Measurements from ENCODE around the gene HMOX2.

HMOX2 gene

DNA sequence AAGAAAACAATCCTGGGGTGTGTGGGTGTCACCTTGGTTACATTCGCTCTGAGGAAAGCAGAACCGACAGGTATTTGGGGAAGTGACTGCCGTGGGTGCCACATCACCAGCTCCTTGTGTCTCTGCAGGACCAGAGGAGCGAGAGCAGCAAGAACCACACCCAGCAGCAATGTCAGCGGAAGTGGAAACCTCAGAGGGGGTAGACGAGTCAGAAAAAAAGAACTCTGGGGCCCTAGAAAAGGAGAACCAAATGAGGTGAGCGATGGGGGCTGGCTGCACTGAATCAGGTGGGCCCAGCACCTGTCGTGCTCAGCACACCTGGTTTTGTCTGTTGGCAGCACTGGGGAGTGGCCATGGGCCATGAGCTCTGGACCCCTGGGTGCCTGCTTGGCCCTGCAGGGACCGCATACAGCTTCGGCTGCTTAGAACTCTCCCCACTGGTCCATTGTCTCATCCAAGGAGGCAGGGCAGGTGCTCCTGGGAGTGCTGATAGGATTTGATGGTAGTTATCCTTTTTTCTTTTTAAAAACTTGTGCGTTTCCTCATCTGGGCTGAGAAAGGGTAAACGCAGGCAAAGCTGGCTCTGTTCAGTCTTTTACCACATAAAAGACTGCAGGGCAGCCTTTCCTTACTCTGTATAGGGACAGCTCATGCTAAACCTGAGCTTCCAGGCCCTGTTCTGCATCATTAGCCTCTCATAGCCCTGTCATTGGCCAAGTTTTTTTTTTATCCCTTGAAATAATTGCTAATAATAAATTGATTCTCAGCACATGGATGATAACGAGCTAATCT is 29.4 kb downstream of the HMOX2 start:
- peak; percentile 44 for DNase-seq (ENCODE audit: low read depth)

DNA sequence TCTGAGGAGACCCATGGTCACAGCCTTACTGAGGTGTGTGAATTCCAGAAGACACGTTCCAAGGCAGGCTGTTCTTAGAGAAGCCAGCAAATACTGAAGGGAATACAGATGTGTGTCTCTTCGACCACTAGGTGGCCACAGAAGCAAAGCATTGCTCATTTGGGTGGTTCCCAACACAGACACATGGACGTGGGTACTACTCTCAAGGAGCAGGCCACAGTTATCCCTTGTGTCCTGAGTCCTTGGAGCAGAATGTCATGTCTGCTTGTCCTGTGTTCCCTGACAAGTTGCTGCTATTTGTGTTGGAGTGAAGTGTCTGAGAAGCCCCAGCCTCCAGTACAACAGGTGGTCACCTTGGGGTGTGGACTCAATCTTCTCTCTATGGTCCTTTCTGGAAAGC is 30.3 kb downstream of the HMOX2 start:
- peak; percentile 19 for DNase-seq (ENCODE audit: low read depth)

DNA sequence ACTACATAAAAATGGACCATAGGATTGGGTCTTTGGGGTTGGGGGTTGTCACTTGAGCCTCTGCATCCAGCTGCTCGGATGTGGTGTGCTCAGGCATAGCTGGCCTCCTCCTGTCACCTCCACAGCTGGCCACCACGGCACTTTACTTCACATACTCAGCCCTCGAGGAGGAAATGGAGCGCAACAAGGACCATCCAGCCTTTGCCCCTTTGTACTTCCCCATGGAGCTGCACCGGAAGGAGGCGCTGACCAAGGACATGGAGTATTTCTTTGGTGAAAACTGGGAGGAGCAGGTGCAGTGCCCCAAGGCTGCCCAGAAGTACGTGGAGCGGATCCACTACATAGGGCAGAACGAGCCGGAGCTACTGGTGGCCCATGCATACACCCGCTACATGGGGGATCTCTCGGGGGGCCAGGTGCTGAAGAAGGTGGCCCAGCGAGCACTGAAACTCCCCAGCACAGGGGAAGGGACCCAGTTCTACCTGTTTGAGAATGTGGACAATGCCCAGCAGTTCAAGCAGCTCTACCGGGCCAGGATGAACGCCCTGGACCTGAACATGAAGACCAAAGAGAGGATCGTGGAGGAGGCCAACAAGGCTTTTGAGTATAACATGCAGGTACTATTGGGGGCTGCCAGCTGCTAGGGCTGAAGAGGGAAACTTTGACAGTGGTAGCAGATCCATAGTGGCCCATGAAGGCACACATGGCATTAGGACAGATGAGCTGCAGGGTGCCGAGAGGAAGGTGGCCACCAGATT is 31.6 kb downstream of the HMOX2 start:
- DNase-seq (ENCODE audit: low read depth): no peak

DNA sequence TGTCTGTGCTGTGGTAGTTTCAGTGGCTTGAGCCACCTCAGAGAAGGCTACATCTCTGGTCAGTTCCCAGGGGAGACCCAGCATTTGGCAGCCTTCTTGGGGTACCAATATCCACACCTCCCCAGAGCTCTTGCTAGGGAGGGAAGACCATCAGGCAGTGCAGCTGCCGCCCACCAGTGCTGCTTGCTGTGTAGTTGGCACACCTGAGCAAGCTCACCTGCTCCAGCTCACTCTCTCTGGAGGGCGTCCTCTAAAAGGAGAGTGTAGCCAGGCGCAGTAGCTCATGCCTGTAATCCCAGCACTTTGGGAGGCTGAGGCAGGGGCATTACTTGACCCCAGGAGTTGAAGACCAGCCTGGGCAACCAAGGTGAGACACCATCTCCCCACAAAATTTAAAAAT is 32.6 kb downstream of the HMOX2 start:
- no peak for DNase-seq (ENCODE audit: low read depth)

DNA sequence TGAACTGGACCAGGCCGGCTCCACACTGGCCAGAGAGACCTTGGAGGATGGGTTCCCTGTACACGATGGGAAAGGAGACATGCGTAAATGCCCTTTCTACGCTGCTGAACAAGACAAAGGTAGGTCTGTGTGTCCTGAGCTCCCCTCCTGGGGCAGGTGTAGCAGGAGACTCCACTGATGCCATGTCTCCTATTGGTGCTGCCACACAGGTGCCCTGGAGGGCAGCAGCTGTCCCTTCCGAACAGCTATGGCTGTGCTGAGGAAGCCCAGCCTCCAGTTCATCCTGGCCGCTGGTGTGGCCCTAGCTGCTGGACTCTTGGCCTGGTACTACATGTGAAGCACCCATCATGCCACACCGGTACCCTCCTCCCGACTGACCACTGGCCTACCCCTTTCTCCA is 33.2 kb downstream of the HMOX2 start:
- DNase-seq (ENCODE audit: low read depth): no peak

DNA sequence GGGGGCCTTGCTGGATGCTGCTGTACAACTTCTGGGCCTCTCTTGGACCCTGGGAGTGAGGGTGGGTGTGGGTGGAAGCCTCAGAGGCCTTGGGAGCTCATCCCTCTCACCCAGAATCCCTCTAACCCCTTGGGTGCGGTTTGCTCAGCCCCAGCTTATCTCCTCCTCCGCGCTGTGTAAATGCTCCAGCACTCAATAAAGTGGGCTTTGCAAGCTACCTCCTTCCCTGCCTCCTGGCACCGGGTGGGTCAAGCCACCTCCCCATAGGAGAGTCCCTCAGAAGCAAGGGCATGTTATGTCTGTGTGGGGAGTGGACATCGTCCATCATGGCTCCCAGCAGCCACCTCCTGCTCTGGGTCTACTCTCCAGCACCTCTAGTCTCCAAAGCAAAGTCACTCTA is 33.9 kb downstream of the HMOX2 start:
- DNase-seq (ENCODE audit: low read depth): no peak

DNA sequence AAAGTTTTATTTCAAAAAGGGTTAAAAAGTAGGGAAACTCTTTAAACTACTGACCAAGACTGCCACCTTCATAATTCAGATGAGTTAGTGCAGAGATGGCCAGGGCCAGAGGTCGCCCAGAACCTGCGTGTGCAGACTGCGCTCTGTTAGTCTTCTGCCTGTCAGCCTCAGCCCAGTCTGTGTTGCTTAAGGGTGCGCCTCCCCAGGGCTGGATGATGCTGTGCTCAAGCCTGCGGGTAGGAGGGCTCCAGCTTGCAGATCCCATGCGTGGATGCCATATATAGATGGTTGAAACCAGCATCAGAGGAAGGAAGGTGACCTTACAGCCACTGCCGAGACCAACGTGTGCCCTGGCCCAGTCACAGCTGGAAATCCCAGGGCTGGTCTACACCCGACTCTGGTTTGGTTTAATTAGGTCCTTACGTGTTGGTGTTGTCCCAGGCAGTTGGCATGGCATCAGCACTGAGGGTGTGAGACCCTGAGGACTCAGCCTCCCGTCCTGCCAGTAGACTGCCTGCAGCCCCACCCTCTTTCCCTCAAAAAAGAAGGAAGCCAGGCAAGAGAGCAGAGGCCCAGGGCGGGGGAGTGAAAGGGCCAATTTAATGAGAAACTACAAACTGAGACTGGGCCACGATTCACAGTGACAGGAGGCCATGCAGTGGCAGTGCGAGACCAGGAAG is 34.7 kb downstream of the HMOX2 start:
- DNase-seq (ENCODE audit: low read depth): no peak

DNA sequence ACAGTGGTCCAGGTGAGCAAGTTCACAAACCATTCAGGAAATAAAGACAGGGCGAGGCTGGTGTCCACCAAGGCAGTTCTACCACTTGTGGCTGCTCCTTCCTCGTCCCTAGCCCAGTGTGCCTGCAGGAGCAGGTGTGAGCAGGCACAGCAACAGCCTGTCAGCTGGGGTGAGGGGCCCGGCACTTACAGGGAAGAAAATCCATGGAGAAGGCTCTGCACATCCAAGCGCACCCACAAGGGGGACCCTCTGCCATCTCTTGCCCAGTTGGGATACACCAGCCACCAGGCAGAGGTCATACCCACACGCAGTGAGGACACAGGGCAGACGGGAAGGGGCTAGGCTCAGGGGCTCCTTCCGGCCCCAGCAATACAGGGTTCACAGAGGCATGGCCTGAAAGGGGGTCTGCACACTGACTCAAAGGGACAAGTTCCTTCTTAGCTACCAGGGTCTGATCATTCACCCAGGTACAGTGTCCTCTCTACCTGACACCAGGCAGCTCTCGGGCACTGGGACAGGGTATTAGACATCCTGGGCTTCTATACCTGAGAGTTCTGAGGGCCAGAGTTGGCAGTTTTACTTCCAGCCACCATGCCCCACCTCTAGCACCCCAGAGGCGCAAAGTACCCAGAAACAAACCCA is 35.4 kb downstream of the HMOX2 start:
- DNase-seq (ENCODE audit: low read depth): no peak

DNA sequence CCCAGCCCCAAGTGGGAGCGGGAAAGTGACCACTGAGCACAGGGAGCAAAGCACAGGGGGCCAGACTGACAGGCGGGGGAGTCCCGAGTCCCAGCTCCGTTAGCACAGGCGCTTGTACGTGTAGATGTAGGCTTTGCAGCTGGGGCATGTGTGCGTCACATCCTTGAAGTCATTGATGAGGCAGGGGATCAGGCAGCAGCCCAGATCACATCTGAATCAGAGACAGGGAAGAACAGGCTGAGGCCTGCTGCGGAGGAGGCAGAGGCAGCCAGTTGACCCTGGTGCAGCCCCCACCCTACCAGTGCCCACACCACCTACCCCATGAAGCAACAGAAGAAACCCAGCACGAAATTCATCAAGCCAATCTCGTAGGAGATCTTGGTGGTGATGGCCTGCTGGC is 36.3 kb downstream of the HMOX2 start:
- DNase-seq (ENCODE audit: low read depth): no peak

DNA sequence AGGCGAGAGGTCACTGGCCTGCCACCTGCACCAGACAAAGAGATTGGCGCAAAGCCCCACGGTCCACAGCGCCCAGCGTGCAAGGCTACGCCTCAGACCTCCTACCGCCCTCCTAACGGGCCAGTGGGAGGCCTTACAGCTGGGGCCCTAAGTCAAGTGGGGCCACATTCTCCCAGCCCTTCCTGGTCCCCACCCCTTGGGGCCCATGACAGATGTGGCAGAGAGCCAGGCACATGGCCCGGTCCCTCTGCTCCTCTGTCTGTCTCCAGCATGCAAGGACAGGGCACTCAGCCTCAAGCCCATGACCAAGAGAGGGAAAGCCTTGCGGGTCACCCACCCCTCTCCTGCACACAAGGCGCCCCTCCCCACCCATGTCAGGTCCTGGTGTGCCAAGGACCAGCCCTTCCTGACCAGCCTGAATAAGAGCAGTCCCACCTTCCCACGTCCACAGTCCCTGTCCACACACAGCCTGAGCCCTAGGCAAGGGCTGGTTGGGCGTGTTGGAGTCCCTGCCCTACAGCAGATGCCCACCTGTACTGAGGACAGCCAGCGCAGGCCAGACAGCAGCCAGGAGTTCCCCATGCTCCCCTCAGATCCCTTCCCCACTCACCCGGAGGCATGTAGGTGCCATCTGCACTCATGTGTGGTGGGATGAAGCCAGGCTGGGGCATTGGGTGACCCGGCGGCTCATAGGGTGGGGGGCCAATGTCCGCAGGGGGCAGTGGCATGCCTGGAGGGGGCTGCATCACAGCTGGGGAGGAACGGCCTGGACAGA is 37.1 kb downstream of the HMOX2 start:
- no peak for DNase-seq (ENCODE audit: low read depth)

DNA sequence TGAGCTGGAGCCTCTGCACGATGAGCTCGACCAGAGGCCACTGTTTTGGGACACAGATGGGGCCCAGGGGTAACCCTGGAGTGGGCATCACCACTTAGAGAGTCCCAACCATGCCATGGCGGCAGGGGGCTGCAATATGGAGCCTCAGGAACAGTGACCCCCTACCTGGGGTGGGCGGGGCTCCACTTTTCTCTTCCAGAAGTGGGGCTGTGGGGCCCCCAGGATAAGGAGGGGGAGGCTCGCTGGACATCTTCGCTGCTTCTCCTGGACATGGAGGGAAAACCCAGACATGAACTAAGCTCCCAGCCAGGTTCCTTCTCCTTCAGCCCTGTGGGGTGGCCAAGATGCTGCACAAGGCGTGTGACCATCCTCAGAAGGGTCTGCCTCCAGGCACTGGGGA is 37.7 kb downstream of the HMOX2 start:
- DNase-seq (ENCODE audit: low read depth): no peak

DNA sequence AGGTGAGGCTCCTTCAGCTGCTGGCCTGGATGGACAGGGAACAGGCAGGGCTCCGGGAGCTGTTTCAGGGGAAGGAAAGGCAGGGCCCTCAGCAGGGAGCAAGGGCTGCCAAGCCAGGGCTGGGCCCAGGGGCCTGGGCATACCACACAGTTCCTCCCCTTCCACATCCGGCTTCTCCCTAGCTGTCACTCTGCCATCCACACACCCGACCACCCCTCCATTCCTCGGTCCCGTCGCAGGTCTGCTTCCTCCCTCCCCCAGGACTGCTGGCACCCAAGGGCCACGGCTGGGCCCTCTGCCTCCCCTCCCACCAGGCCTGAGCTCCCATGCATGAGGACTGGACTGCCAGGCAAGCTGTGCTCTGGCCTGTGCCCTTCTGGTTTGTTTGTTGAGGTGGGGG is 38.4 kb downstream of the HMOX2 start:
- DNase-seq (ENCODE audit: low read depth): no peak

DNA sequence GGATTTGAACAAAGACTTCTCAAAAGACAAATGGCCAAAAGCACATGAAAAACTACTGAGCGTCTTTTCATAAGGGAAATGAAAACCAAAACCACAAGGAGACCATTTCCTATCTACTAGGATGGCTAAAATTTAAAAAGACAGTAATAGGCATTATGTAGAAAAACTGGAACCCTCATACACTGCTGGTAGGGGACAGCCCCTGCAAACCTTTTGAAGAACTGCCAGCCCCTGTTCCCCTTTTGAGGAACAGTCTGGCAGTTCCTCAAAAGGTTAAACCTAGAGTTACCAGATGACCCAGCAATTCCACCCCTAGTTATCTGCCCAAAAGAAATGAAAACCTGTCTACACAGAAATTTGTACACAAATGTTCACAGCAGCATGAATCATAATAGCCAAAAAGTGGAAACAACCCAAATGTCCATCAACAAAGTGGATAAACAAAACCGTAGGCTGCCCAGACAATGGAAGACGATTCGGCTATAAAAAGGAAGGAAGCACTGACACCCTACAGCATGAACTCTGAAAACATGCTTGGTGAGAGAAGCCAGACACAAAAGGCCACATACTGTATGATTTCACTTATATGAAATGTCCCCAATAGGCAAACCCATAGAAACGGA is 39.5 kb downstream of the HMOX2 start:
- DNase-seq (ENCODE audit: low read depth): no peak

DNA sequence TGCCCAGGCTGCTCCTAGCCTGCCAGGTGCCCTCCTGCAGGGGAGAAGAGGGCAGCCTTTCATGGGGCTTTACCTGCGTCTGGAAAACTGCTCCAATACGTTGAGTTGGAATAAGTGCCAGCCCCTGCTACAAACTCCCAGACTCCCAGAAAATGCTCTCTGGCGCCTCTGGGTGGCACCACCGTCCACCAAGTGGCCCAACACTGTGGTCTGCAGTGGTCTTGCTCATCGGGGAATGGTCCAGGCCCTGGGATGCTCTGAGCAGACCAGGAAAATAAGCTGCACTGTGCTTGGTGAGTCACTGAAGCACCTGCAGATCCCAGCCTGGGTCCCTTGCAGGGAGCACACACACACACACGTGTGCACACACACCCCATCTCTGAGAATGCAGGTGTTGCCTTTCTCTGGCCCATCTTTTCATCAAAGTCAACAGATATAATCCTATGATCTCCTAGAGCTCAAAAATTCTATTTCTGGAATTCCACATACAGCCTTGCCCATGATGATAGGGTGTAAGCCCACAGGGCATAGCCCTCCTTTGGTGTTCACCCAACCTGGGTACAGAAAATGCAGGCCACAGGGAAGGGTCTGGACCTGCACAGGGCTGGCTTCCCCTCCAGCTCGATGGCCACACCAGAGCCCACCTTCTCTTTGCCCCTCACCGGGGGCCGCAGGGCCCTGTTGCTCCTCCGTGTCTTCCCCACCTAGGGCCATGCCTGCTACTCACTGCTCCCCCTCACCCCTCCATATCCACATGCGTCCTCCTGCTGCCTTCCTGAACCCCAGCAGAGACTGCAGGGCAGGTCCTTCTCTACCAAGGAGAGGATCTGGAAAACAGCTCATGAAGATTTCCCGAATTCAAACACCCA is 41.8 kb downstream of the HMOX2 start:
- DNase-seq (ENCODE audit: low read depth): no peak

DNA sequence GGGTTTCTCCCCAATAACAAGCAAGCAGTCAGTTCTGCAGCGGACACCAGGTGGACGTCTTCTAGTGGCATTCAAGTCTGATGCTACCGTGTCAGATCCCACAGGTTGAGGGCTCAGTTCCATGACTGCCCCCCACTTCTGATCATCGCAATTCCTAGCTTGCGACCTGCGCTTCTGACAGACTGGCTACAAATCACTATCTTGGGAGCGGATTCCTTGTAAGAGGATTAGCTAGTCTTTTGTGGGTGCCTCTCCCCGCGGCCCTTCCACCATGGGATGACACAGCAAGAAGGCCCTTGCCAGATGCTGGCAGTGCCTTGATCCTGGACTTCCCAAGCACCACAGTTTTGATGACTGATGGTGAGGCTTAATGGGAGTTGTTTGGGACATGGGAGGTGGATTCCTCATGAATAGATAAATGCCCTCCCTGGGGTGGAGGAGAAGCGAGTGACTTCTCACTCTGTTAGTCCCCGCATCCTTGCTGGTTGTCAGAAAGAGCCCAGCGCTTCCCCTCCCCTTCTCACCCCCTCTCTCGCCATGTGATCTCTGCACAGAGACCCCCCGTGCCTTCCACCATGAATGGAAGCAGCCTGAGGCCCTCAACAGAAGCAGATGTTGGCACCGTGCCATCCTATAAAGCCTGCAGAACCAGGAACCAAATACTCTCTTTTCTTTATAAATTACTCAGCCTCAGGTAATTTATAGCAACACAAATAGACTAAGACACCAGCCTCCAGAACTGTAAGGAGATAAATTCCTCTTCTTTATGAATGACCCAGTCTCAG is 43.3 kb downstream of the HMOX2 start:
- DNase-seq (ENCODE audit: low read depth): no peak

DNA sequence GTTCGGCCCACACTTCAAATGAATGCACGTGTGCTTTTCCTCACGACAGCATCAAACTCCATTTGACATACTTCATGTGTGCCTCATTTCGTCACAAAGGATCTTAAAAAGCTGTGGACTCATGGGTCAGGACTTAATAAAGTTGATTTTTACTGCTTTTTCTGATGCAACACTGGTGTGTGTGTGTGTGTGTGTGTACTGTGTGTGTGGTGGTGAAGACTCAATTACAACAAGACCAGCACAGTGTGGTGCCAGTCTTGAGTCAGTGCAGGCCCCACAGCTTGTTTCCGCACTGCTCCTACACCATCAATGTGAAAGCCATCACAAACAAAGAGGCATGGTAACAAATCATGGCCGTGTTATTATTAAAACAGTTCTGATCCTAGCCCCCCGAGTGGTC is 44.7 kb downstream of the HMOX2 start:
- no peak for DNase-seq (ENCODE audit: low read depth)

DNA sequence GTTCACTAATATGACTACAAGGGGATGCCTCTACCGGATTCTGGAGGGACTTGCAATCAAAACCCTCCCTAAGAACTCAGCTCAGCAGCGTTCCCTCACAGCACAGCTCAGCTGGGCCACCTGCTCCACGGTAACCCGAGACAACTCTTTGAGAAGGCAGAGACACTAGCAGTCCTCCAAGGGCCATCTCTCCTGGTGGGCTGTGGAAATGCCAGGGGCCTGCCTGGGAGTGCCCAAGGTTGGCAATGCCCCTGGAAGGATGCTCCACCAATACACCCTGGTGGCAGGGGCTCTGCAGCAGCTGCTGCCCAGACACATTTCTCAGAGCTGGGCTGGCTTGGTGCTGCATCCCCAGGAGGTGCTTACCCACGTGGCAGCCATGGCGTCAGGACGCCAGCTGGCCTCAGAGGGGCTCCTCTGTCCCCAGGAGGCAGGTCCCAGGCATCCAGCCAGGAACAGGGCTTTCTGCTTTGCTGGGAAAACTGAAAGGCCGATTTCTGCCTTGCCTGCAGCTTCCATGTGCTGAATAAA is 45.9 kb downstream of the HMOX2 start:
- DNase-seq (ENCODE audit: low read depth): no peak

DNA sequence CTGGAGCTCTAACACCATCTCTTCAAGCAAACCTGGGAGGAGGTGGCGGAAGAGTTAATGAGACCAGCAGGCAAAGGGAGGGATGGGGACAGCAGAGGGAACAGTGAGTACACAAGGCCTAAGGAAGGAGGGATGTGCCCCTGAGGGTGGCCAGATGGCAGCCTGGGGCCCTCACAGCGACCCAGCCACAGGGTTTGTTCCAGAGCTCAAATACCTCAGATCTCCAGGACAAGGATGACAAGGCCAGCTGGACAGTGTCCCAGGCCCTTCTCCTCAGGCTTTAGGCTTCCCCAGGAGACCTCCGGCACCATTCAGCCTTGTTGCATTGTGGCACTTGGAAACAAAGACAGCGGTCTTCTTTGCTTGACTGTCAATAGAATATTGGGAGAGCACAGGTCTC is 47.5 kb downstream of the HMOX2 start:
- no peak for DNase-seq (ENCODE audit: low read depth)

DNA sequence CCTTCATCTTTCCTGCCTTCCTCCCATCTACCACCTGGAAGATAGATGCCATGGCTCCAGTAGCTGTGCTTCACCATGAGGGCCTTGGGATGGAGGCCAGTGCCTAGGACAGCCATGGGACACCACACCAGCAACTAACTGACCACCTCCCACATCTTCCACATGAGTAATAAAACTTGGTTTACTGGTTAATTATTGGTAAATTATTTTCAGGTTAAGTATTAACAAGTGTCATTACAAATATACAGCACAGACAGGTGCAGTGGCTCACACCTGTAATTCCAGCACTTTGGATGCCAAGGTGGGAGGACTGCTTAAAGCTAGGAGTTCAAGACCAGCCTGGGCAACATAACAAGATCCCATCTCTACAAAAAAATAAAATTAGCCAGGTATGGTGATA is 48.4 kb downstream of the HMOX2 start:
- DNase-seq (ENCODE audit: low read depth): no peak

Measured in stimulated activated CD8-positive, alpha-beta memory T cell treated with anti-CD3 and anti-CD28 coated beads, Interleukin-12 subunit alpha, Interleukin-12 subunit beta, amount 100 ng/mL, for 4 hours (primary cell).